ENCODE data around the gene RPTN. TPM values are rescaled to one million over a fixed set of nuclear protein-coding genes. Genes with fewer than 3 reads are reported as not detected.

RPTN gene
- total RNA-seq, 1 donor from 2014 or later = not detected

DNA sequence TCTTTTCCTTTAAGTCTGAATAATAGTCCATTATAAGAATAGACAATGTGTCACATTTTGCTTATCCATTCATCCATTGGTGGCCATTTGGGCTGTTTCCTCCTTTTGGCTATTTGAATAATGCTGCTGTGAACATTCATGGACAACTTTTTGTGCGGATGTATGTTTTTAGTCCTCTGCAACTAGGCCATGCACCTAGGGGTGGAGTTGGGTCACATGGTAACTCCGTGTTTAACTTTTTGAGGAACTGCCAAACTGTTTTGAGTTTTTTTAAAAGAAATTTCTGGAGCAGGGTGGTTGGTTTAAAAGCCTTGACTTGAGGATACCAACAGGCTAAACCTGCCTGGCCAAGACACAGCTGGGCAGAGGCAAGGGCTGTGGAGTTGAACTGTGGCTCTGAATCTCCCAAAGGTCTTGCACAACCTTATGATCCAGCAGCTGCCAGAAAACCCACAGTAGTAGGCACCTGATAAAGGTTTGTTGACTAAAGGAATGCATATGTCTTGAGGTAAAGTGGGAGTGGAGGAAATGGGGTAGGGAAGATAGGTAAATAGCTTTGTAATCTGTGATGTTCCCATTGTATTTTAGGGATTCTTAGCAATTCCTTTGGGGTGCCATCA lies 5.6 kb upstream of the RPTN start:
- Mint-ChIP-seq H3K4me1 (ENCODE audit: low read depth) (no peaks in the 10 kb centered on the region), H3K36me3 (ENCODE audit: insufficient read depth) (no peaks in the 10 kb centered on the region), H3K27me3 (no peaks in the 10 kb centered on the region), H3K27ac (no peak overlapping the region), H3K4me3 (ENCODE audit: low read depth) (no peak overlapping the region), H3K9me3 (ENCODE audit: low read depth) (peaks cover 20% of the 10 kb centered on the region)
- TF ChIP-seq, protein P1, sequence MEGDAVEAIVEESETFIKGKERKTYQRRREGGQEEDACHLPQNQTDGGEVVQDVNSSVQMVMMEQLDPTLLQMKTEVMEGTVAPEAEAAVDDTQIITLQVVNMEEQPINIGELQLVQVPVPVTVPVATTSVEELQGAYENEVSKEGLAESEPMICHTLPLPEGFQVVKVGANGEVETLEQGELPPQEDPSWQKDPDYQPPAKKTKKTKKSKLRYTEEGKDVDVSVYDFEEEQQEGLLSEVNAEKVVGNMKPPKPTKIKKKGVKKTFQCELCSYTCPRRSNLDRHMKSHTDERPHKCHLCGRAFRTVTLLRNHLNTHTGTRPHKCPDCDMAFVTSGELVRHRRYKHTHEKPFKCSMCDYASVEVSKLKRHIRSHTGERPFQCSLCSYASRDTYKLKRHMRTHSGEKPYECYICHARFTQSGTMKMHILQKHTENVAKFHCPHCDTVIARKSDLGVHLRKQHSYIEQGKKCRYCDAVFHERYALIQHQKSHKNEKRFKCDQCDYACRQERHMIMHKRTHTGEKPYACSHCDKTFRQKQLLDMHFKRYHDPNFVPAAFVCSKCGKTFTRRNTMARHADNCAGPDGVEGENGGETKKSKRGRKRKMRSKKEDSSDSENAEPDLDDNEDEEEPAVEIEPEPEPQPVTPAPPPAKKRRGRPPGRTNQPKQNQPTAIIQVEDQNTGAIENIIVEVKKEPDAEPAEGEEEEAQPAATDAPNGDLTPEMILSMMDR (IDR thresholded peaks at IDR 0.05; ENCODE audit: unreplicated experiment) = no peak
- DNase-seq (ENCODE audit: low spot score, unreplicated experiment) = no peak

DNA sequence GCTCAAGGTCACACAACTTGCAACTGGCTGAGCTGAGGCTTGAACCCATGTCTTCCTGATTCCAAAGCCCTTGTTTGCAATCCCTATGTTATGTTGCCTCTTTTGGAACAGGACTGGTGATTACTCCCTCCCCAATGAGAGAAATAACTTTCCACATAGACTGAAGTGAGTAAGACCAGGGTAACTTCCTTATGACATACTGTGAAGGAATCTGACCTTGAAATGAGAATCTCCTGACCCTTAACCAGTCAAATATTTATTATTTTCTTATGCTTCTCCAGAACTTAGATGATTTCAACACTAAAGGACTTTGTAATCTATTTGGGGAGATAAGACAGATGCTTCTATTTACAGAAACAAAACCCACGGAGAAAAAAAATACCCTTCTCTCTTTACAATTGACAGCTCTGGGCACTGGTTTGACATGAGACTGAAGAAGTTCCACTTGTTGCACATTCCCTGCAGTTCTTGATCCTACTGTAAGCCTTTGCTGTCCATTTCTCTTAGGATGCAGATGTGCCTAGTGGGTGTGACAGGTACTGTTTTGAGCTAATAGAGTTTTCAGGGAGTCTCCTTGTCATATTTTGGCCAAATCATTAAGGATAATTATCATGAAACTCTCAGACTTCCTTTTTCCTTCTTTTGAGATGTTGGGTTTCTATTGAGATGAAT lies 3.9 kb upstream of the RPTN start:
- Mint-ChIP-seq H3K36me3 (ENCODE audit: insufficient read depth) (no peaks in the 10 kb centered on the region), H3K4me1 (ENCODE audit: low read depth) (no peaks in the 10 kb centered on the region), H3K27ac (no peak overlapping the region), H3K4me3 (ENCODE audit: low read depth) (no peak overlapping the region), H3K9me3 (ENCODE audit: low read depth) (peaks cover 20% of the 10 kb centered on the region), H3K27me3 (no peaks in the 10 kb centered on the region)
- DNase-seq (ENCODE audit: low spot score, unreplicated experiment) = no peak
- TF ChIP-seq, protein P1 (IDR thresholded peaks at IDR 0.05; ENCODE audit: unreplicated experiment) = no peak

DNA sequence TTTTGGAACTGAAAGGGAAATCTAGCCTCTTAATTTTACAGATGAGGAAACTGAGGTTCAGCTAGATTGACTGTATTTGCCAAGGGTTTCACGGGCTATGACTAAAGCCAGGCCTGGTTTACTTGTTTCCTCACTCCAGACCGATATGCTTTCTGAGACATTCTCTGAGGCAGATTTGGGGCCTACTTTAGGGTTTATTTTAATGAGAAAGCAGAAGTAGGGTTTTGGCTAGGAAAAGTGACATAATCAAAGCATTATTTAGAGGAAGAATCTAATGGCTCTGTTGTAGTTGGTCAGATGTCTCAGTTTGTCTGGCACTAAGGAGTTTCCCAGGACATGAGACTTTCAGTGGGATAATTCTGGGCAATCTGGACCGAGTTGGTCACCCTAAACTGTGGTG lies 1.5 kb upstream of the RPTN start:
- Mint-ChIP-seq H3K4me3 (ENCODE audit: low read depth) (no peak overlapping the region), H3K27ac (no peak overlapping the region), H3K27me3 (no peaks in the 10 kb centered on the region), H3K4me1 (ENCODE audit: low read depth) (no peaks in the 10 kb centered on the region), H3K36me3 (ENCODE audit: insufficient read depth) (no peaks in the 10 kb centered on the region), H3K9me3 (ENCODE audit: low read depth) (peaks cover 25% of the 10 kb centered on the region)
- TF ChIP-seq, protein P1 (IDR thresholded peaks at IDR 0.05; ENCODE audit: unreplicated experiment) = no peak
- DNase-seq (ENCODE audit: low spot score, unreplicated experiment) = no peak

DNA sequence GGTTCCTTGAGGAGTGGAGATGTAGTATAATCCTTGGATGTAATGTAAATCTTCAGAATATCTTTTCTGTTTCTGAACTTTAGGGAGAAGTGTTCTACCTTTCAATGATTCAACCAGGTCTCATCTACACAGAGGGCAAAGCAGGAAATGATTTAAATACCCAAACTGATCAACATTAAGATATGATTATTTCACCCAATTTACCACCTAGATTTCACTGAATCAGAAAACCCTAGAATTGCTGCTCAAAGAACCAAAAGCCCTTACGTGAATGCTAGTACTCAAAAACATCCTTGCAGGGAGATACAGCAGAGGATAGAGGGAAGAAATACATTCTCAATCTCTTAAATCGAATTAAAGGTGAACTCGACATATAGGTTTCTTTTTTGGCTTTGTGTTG lies 5.0 kb downstream of the RPTN start:
- peaks cover 46% of the 10 kb centered on the region for H3K9me3 Mint-ChIP-seq (ENCODE audit: low read depth)
- no peaks in the 10 kb centered on the region for H3K27me3 Mint-ChIP-seq
- H3K4me3 Mint-ChIP-seq (ENCODE audit: low read depth) = no peak overlapping the region
- no peaks in the 10 kb centered on the region for H3K36me3 Mint-ChIP-seq (ENCODE audit: insufficient read depth)
- TF ChIP-seq, protein P1 (IDR thresholded peaks at IDR 0.05; ENCODE audit: unreplicated experiment) = no peak
- H3K4me1 Mint-ChIP-seq (ENCODE audit: low read depth) = no peaks in the 10 kb centered on the region
- DNase-seq (ENCODE audit: low spot score, unreplicated experiment) = no peak
- no peak overlapping the region for H3K27ac Mint-ChIP-seq

DNA sequence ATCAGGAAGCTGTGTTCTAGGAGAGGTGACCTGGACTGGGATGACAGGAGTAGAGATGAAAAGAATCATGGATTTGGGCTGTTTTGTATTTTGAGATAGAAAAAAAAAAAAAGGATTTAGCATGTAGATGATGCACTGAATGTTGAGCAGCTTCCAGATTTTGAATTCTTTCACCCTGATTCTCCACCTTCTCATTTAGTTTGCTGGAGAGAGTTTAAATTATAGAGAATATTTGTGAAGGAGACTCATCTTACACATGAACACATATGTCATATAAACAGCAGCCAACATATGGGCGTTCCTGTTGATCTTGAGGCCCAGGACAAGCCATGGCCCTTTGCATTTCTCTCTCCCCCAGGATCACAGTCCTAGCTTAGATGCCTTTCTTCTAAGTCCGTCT lies 7.4 kb downstream of the RPTN start:
- Mint-ChIP-seq H3K36me3 (ENCODE audit: insufficient read depth) (no peaks in the 10 kb centered on the region), H3K9me3 (ENCODE audit: low read depth) (peaks cover 55% of the 10 kb centered on the region), H3K4me1 (ENCODE audit: low read depth) (no peaks in the 10 kb centered on the region), H3K27me3 (no peaks in the 10 kb centered on the region), H3K4me3 (ENCODE audit: low read depth) (no peak overlapping the region), H3K27ac (no peak overlapping the region)
- TF ChIP-seq, protein P1 (IDR thresholded peaks at IDR 0.05; ENCODE audit: unreplicated experiment) = no peak
- no peak for DNase-seq (ENCODE audit: low spot score, unreplicated experiment)

All from progenitor cell of endocrine pancreas (in vitro differentiated cells).